ENCODE results near the gene SMIM14.

The SMIM14 gene

GRCh38 chr4:39664828-39665731, 26.4 kb upstream of the SMIM14 start:
- no peak for TF ChIP-seq CTCF (conservative IDR thresholded peaks at IDR 0.05)

DNA sequence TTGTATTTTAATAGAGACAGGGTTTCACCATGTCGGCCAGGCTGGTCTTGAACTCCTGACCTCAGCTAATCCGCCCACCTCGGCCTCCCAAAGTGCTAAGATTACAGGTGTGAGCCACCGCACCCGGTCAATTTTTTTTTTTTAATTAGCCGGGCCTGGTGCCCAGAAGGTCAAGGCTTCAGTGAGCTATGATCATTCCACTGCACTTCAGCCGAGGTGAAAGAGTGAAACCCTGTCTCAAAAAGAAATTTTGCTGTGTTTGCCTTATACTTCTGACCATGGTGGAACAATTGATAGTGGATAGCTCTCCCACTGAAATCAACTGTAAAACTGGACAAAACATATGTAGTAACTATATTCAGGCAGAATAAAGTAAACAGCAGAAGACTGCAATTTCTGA, 24.0 kb upstream of the SMIM14 start:
- no peak overlapping the region for H3K27ac ChIP-seq
- no peak for TF ChIP-seq CTCF (conservative IDR thresholded peaks at IDR 0.05)

More at GRCh38 chr4:39664828-39665731, 26.4 kb upstream of the SMIM14 start:
- H3K27ac ChIP-seq: no peak overlapping the region

DNA sequence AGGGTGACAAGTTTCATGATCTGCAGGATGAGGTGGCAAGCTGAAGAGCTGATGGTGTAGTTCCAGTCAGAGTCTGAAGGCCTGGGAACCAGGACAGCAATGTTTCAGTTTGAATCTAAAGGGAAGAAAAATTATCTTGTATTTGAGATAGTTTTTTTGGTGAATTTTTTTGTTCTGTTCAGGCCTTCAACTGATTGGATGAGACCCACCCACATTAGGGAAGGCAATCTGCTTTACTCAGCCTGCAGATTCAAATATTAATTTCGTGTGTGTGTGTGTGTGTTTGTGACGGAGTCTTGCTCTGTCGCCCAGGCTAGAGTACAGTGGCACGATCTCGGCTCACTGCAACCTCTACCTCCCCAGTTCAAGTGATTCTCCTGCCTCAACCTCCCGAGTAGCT, 22.1 kb upstream of the SMIM14 start:
- no peak for TF ChIP-seq CTCF (conservative IDR thresholded peaks at IDR 0.05)
- no peak overlapping the region for H3K27ac ChIP-seq

DNA sequence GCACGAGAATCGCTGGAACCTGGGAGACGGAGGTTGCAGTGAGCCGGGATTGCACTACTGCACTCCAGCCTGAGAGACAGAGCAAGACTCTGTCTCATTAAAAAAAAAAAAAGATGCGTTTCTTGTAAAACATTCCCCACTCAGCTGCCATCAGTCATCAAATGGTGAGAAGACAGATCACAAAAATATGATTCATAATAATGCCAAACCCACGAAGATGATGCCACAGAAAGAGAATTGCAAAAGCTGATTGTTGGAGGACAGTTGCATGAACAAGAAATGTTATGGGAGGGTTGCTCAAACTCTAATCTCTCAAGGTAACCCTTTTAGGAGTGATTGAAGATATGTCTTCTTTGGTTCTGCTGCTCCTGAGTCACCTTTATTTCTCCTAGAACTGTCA, 21.4 kb upstream of the SMIM14 start:
- no peak overlapping the region for H3K27ac ChIP-seq
- no peak for TF ChIP-seq CTCF (conservative IDR thresholded peaks at IDR 0.05)

DNA sequence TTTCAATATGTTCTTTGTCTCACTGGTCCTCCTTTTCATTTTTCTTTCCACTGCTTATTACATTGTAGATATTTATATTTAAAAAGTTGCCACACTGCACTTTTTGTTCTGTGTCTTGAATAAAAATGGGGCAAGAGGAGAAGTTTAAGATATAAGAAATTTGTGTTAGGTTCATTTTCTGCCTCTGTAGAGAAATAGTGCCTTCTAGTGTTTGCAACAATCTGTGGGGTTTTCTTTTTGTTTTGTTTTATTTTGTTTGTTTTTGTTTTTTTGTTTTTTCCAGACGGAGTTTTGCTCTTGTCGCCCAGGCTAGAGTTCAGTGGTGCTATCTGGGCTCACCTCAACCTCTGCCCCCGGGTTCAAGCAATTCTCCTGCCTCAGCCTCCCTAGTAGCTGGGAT, 20.1 kb upstream of the SMIM14 start:
- TF ChIP-seq CTCF (conservative IDR thresholded peaks at IDR 0.05): peak; percentile 56
- no peak overlapping the region for H3K27ac ChIP-seq

- no peak overlapping the region for H3K27ac ChIP-seq
- no peak for TF ChIP-seq CTCF (conservative IDR thresholded peaks at IDR 0.05)
Measured at GRCh38 chr4:39657465-39657864, 18.8 kb upstream of the SMIM14 start.

- peak overlapping the region; percentile 42; the same call in 1 of the 2 replicates for H3K27ac ChIP-seq
Measured at GRCh38 chr4:39656638-39657037, 18.0 kb upstream of the SMIM14 start.

DNA sequence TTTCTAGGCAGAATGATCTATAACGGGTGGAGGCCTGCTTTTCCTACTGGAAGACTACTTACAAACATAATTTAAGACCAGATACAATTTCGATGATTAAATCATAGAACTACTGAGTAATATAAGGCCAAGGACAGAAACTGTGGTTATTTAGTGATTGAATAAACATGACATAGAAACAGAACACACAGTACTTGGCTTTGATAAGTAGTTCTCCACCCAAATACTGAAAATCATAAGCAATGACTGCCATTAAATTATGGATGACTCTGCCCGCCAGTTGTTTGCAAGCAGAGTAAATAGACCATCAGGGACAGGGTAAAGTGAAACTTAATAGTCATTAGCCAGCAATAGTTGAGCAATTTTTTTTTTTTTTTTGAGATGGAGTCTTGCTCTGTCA, 17.2 kb upstream of the SMIM14 start:
- no peak for TF ChIP-seq CTCF (conservative IDR thresholded peaks at IDR 0.05)
- H3K27ac ChIP-seq: peak overlapping the region; percentile 42; the same call in 1 of the 2 replicates
